Mononuclear cell (primary cell): ENCODE data around the gene CDCA8. TPM values are rescaled to one million over a fixed set of nuclear protein-coding genes. Genes with fewer than 3 reads are reported as not detected.
"Not testable (repeated sequence)": the region's sequence is repeated elsewhere in the genome, so short reads cannot be mapped to it uniquely, and the experiment has no call there.

Source experiments
- H3K27me3 ChIP-seq: 2 replicates; pipeline ENCODE4 v1.6.0; 2011; ENCODE audit warnings: low read length, control low read depth; ENCODE audit not compliant: insufficient read depth
- H3K4me1 ChIP-seq: 2 replicates; pipeline ENCODE4 v1.5.1; 2011; ENCODE audit warnings: mild to moderate bottlenecking, low read length, control low read depth; ENCODE audit not compliant: insufficient read depth
- H3K4me3 ChIP-seq: 2 replicates; pipeline ENCODE4 v1.5.1; 2011; ENCODE audit warnings: mild to moderate bottlenecking, low read length, moderate library complexity
- H3K9me3 ChIP-seq: 2 replicates; pipeline ENCODE4 v1.5.1; 2011; ENCODE audit warnings: low read depth, mild to moderate bottlenecking, control low read depth, low read length
- total RNA-seq: library from RNA; depleted of rRNA; stranded (reverse); fragments of >200 nt; gene quantifications from one replicate; pipeline ENCODE4 v1.2.3, GENCODE V29; 2012

CDCA8 gene
- total RNA-seq, 1 donor = 0.31 TPM

- Histone ChIP-seq H3K4me3 (no peak overlapping the region), H3K27me3 (no peaks in the 10 kb centered on the region), H3K4me1 (no peaks in the 10 kb centered on the region), H3K9me3 (no peaks in the 10 kb centered on the region)
These were observed 28.8 kb upstream of the CDCA8 start for GRCh38 chr1:37663426-37664000.

- H3K27me3 ChIP-seq = no peaks in the 10 kb centered on the region
- H3K4me3 ChIP-seq = no peak overlapping the region
- no peaks in the 10 kb centered on the region for H3K4me1 ChIP-seq
- no peaks in the 10 kb centered on the region for H3K9me3 ChIP-seq
These were observed 26.0 kb upstream of the CDCA8 start for GRCh38 chr1:37666241-37666867.

GRCh38 chr1:37667023-37667671 is 25.2 kb upstream of the CDCA8 start:
- H3K9me3 ChIP-seq = no peaks in the 10 kb centered on the region
- H3K27me3 ChIP-seq = no peaks in the 10 kb centered on the region
- H3K4me1 ChIP-seq = no peaks in the 10 kb centered on the region
- no peak overlapping the region for H3K4me3 ChIP-seq

- Histone ChIP-seq H3K27me3 (no peaks in the 10 kb centered on the region), H3K4me3 (no peak overlapping the region), H3K9me3 (no peaks in the 10 kb centered on the region), H3K4me1 (peaks cover 20% of the 10 kb centered on the region)
These were observed 22.2 kb upstream of the CDCA8 start for GRCh38 chr1:37670133-37670532.

GRCh38 chr1:37671261-37671660 is 21.1 kb upstream of the CDCA8 start:
- H3K4me1 ChIP-seq = peaks cover 29% of the 10 kb centered on the region
- H3K9me3 ChIP-seq = no peaks in the 10 kb centered on the region

GRCh38 chr1:37672136-37672870 is 20.0 kb upstream of the CDCA8 start:
- H3K9me3 ChIP-seq = no peaks in the 10 kb centered on the region
- H3K4me1 ChIP-seq = peaks cover 39% of the 10 kb centered on the region
- no peak overlapping the region for H3K4me3 ChIP-seq
- no peaks in the 10 kb centered on the region for H3K27me3 ChIP-seq

More at GRCh38 chr1:37671261-37671660, 21.1 kb upstream of the CDCA8 start:
- Histone ChIP-seq H3K4me3 (no peak overlapping the region), H3K27me3 (no peaks in the 10 kb centered on the region)

GRCh38 chr1:37673920-37674319 is 18.4 kb upstream of the CDCA8 start:
- Histone ChIP-seq H3K4me1 (peaks cover 40% of the 10 kb centered on the region), H3K4me3 (no peak overlapping the region), H3K9me3 (no peaks in the 10 kb centered on the region), H3K27me3 (no peaks in the 10 kb centered on the region)

- H3K4me1 ChIP-seq = peaks cover 40% of the 10 kb centered on the region
- no peaks in the 10 kb centered on the region for H3K9me3 ChIP-seq
- no peak overlapping the region for H3K4me3 ChIP-seq
- H3K27me3 ChIP-seq = no peaks in the 10 kb centered on the region
These were observed 15.8 kb upstream of the CDCA8 start for GRCh38 chr1:37676281-37677142.

GRCh38 chr1:37677143-37677439 is 15.2 kb upstream of the CDCA8 start:
- Histone ChIP-seq H3K4me1 (peaks cover 40% of the 10 kb centered on the region), H3K4me3 (no peak overlapping the region), H3K27me3 (no peaks in the 10 kb centered on the region), H3K9me3 (no peaks in the 10 kb centered on the region)

- H3K27me3 ChIP-seq = no peaks in the 10 kb centered on the region
- H3K4me3 ChIP-seq = no peak overlapping the region
- peaks cover 43% of the 10 kb centered on the region for H3K4me1 ChIP-seq
- H3K9me3 ChIP-seq = no peaks in the 10 kb centered on the region
These were observed 14.5 kb upstream of the CDCA8 start for GRCh38 chr1:37677808-37678207.

- Histone ChIP-seq H3K4me3 (no peak overlapping the region), H3K4me1 (peaks cover 17% of the 10 kb centered on the region), H3K27me3 (no peaks in the 10 kb centered on the region), H3K9me3 (no peaks in the 10 kb centered on the region)
These were observed 11.4 kb upstream of the CDCA8 start for GRCh38 chr1:37680933-37681332.

GRCh38 chr1:37682334-37682987 is 9.9 kb upstream of the CDCA8 start:
- Histone ChIP-seq H3K27me3 (no peaks in the 10 kb centered on the region), H3K4me3 (no peak overlapping the region), H3K4me1 (peaks cover 3% of the 10 kb centered on the region), H3K9me3 (no peaks in the 10 kb centered on the region)

- H3K4me3 ChIP-seq, H3K9me3 ChIP-seq, H3K27me3 ChIP-seq: not testable (repeated sequence)
- H3K4me1 ChIP-seq = peaks cover 10% of the 10 kb centered on the region
These were observed 8.1 kb upstream of the CDCA8 start for GRCh38 chr1:37684182-37684581.

- Histone ChIP-seq H3K4me1 (peaks cover 22% of the 10 kb centered on the region), H3K9me3 (no peaks in the 10 kb centered on the region), H3K27me3 (no peaks in the 10 kb centered on the region), H3K4me3 (no peak overlapping the region)
These were observed 6.6 kb upstream of the CDCA8 start for GRCh38 chr1:37685722-37686121.
